Measurements from ENCODE around the gene ERBB4.

Gene ERBB4

GRCh38 chr2:211371465-211371864 is 1167.1 kb downstream of the ERBB4 start:
- Histone ChIP-seq H3K9ac (ENCODE audit: low read length) (no peak overlapping the region), H3K9me3 (ENCODE audit: control insufficient read depth, low read depth, low read length) (no peaks in the 10 kb centered on the region), H3K4me1 (ENCODE audit: control insufficient read depth, low read depth, low read length) (peaks cover 8% of the 10 kb centered on the region), H3K27ac (ENCODE audit: low read length) (no peak overlapping the region), H3K36me3 (ENCODE audit: control insufficient read depth, low read depth, low read length) (no peaks in the 10 kb centered on the region), H3K4me3 (ENCODE audit: low read length) (no peak overlapping the region), H3K27me3 (ENCODE audit: control insufficient read depth, insufficient read depth, low read length) (no peaks in the 10 kb centered on the region)

GRCh38 chr2:211368467-211368866 is 1170.1 kb downstream of the ERBB4 start:
- Histone ChIP-seq H3K4me3 (ENCODE audit: low read length) (no peak overlapping the region), H3K27ac (ENCODE audit: low read length) (no peak overlapping the region), H3K36me3 (ENCODE audit: control insufficient read depth, low read depth, low read length) (no peaks in the 10 kb centered on the region), H3K27me3 (ENCODE audit: control insufficient read depth, insufficient read depth, low read length) (no peaks in the 10 kb centered on the region), H3K9me3 (ENCODE audit: control insufficient read depth, low read depth, low read length) (peaks cover 3% of the 10 kb centered on the region), H3K9ac (ENCODE audit: low read length) (no peak overlapping the region), H3K4me1 (ENCODE audit: control insufficient read depth, low read depth, low read length) (peaks cover 23% of the 10 kb centered on the region)

- Histone ChIP-seq H3K9ac (ENCODE audit: low read length) (no peak overlapping the region), H3K4me1 (ENCODE audit: control insufficient read depth, low read depth, low read length) (peaks cover 23% of the 10 kb centered on the region), H3K36me3 (ENCODE audit: control insufficient read depth, low read depth, low read length) (no peaks in the 10 kb centered on the region), H3K9me3 (ENCODE audit: control insufficient read depth, low read depth, low read length) (peaks cover 6% of the 10 kb centered on the region), H3K27ac (ENCODE audit: low read length) (no peak overlapping the region), H3K4me3 (ENCODE audit: low read length) (no peak overlapping the region), H3K27me3 (ENCODE audit: control insufficient read depth, insufficient read depth, low read length) (no peaks in the 10 kb centered on the region)
Observed at GRCh38 chr2:211367711-211368110, 1170.9 kb downstream of the ERBB4 start.

GRCh38 chr2:211367293-211367692 is 1171.3 kb downstream of the ERBB4 start:
- Histone ChIP-seq H3K4me1 (ENCODE audit: control insufficient read depth, low read depth, low read length) (peaks cover 24% of the 10 kb centered on the region), H3K4me3 (ENCODE audit: low read length) (no peak overlapping the region), H3K27ac (ENCODE audit: low read length) (no peak overlapping the region), H3K9ac (ENCODE audit: low read length) (no peak overlapping the region), H3K27me3 (ENCODE audit: control insufficient read depth, insufficient read depth, low read length) (no peaks in the 10 kb centered on the region), H3K9me3 (ENCODE audit: control insufficient read depth, low read depth, low read length) (peaks cover 6% of the 10 kb centered on the region), H3K36me3 (ENCODE audit: control insufficient read depth, low read depth, low read length) (no peaks in the 10 kb centered on the region)

GRCh38 chr2:211364911-211365310 is 1173.7 kb downstream of the ERBB4 start:
- Histone ChIP-seq H3K27me3 (ENCODE audit: control insufficient read depth, insufficient read depth, low read length) (no peaks in the 10 kb centered on the region), H3K27ac (ENCODE audit: low read length) (no peak overlapping the region), H3K9me3 (ENCODE audit: control insufficient read depth, low read depth, low read length) (peaks cover 6% of the 10 kb centered on the region), H3K4me3 (ENCODE audit: low read length) (no peak overlapping the region), H3K4me1 (ENCODE audit: control insufficient read depth, low read depth, low read length) (peaks cover 47% of the 10 kb centered on the region), H3K36me3 (ENCODE audit: control insufficient read depth, low read depth, low read length) (no peaks in the 10 kb centered on the region), H3K9ac (ENCODE audit: low read length) (no peak overlapping the region)

- H3K9me3 ChIP-seq (ENCODE audit: control insufficient read depth, low read depth, low read length): peaks cover 6% of the 10 kb centered on the region
- H3K4me1 ChIP-seq (ENCODE audit: control insufficient read depth, low read depth, low read length): peaks cover 47% of the 10 kb centered on the region
- H3K9ac ChIP-seq (ENCODE audit: low read length): peak overlapping the region; percentile 13
- no peaks in the 10 kb centered on the region for H3K36me3 ChIP-seq (ENCODE audit: control insufficient read depth, low read depth, low read length)
- H3K4me3 ChIP-seq (ENCODE audit: low read length): peak overlapping the region; percentile 21
- H3K27me3 ChIP-seq (ENCODE audit: control insufficient read depth, insufficient read depth, low read length): no peaks in the 10 kb centered on the region
- no peak overlapping the region for H3K27ac ChIP-seq (ENCODE audit: low read length)
Observed at GRCh38 chr2:211361383-211361782, 1177.2 kb downstream of the ERBB4 start.

- no peaks in the 10 kb centered on the region for H3K36me3 ChIP-seq (ENCODE audit: control insufficient read depth, low read depth, low read length)
- H3K9me3 ChIP-seq (ENCODE audit: control insufficient read depth, low read depth, low read length): peaks cover 6% of the 10 kb centered on the region
- no peak overlapping the region for H3K27ac ChIP-seq (ENCODE audit: low read length)
- no peak overlapping the region for H3K9ac ChIP-seq (ENCODE audit: low read length)
- H3K4me1 ChIP-seq (ENCODE audit: control insufficient read depth, low read depth, low read length): peaks cover 33% of the 10 kb centered on the region
- H3K27me3 ChIP-seq (ENCODE audit: control insufficient read depth, insufficient read depth, low read length): no peaks in the 10 kb centered on the region
- no peak overlapping the region for H3K4me3 ChIP-seq (ENCODE audit: low read length)
Observed at GRCh38 chr2:211359347-211359746, 1179.3 kb downstream of the ERBB4 start.

GRCh38 chr2:211358504-211358903 is 1180.1 kb downstream of the ERBB4 start:
- Histone ChIP-seq H3K36me3 (ENCODE audit: control insufficient read depth, low read depth, low read length) (no peaks in the 10 kb centered on the region), H3K9ac (ENCODE audit: low read length) (no peak overlapping the region), H3K27ac (ENCODE audit: low read length) (no peak overlapping the region), H3K27me3 (ENCODE audit: control insufficient read depth, insufficient read depth, low read length) (no peaks in the 10 kb centered on the region), H3K4me1 (ENCODE audit: control insufficient read depth, low read depth, low read length) (peaks cover 33% of the 10 kb centered on the region), H3K9me3 (ENCODE audit: control insufficient read depth, low read depth, low read length) (peaks cover 3% of the 10 kb centered on the region), H3K4me3 (ENCODE audit: low read length) (no peak overlapping the region)

GRCh38 chr2:211354481-211354880 is 1184.1 kb downstream of the ERBB4 start:
- H3K27me3 ChIP-seq (ENCODE audit: control insufficient read depth, insufficient read depth, low read length): no peaks in the 10 kb centered on the region
- H3K9me3 ChIP-seq (ENCODE audit: control insufficient read depth, low read depth, low read length): no peaks in the 10 kb centered on the region
- no peak overlapping the region for H3K27ac ChIP-seq (ENCODE audit: low read length)
- H3K9ac ChIP-seq (ENCODE audit: low read length): no peak overlapping the region
- peaks cover 4% of the 10 kb centered on the region for H3K4me1 ChIP-seq (ENCODE audit: control insufficient read depth, low read depth, low read length)
- H3K36me3 ChIP-seq (ENCODE audit: control insufficient read depth, low read depth, low read length): no peaks in the 10 kb centered on the region
- H3K4me3 ChIP-seq (ENCODE audit: low read length): no peak overlapping the region

GRCh38 chr2:211351987-211352386 is 1186.6 kb downstream of the ERBB4 start:
- Histone ChIP-seq H3K36me3 (ENCODE audit: control insufficient read depth, low read depth, low read length) (no peaks in the 10 kb centered on the region), H3K27me3 (ENCODE audit: control insufficient read depth, insufficient read depth, low read length) (no peaks in the 10 kb centered on the region), H3K9me3 (ENCODE audit: control insufficient read depth, low read depth, low read length) (no peaks in the 10 kb centered on the region), H3K4me1 (ENCODE audit: control insufficient read depth, low read depth, low read length) (peaks cover 3% of the 10 kb centered on the region), H3K27ac (ENCODE audit: low read length) (no peak overlapping the region), H3K9ac (ENCODE audit: low read length) (no peak overlapping the region), H3K4me3 (ENCODE audit: low read length) (no peak overlapping the region)

GRCh38 chr2:211349031-211349430 is 1189.6 kb downstream of the ERBB4 start:
- Histone ChIP-seq H3K4me3 (ENCODE audit: low read length) (no peak overlapping the region), H3K4me1 (ENCODE audit: control insufficient read depth, low read depth, low read length) (peaks cover 3% of the 10 kb centered on the region), H3K9ac (ENCODE audit: low read length) (no peak overlapping the region)

GRCh38 chr2:211347328-211347727 is 1191.3 kb downstream of the ERBB4 start:
- no peaks in the 10 kb centered on the region for H3K9me3 ChIP-seq (ENCODE audit: control insufficient read depth, low read depth, low read length)
- H3K36me3 ChIP-seq (ENCODE audit: control insufficient read depth, low read depth, low read length): no peaks in the 10 kb centered on the region
- no peak overlapping the region for H3K27ac ChIP-seq (ENCODE audit: low read length)
- no peak overlapping the region for H3K9ac ChIP-seq (ENCODE audit: low read length)
- H3K4me3 ChIP-seq (ENCODE audit: low read length): no peak overlapping the region
- H3K27me3 ChIP-seq (ENCODE audit: control insufficient read depth, insufficient read depth, low read length): no peaks in the 10 kb centered on the region
- peaks cover 3% of the 10 kb centered on the region for H3K4me1 ChIP-seq (ENCODE audit: control insufficient read depth, low read depth, low read length)

More at GRCh38 chr2:211349031-211349430, 1189.6 kb downstream of the ERBB4 start:
- Histone ChIP-seq H3K9me3 (ENCODE audit: control insufficient read depth, low read depth, low read length) (no peaks in the 10 kb centered on the region), H3K27me3 (ENCODE audit: control insufficient read depth, insufficient read depth, low read length) (no peaks in the 10 kb centered on the region), H3K36me3 (ENCODE audit: control insufficient read depth, low read depth, low read length) (no peaks in the 10 kb centered on the region), H3K27ac (ENCODE audit: low read length) (no peak overlapping the region)
